Activated T-cell treated with anti-CD3 and anti-CD28 coated beads for 4 hours (primary cell): ENCODE results near the gene NR4A2.

Experiments
- DNase-seq: peaks from one replicate; pipeline ENCODE4 v3.0.0-alpha.2; 2020

NR4A2 gene

GRCh38 chr2:156339865-156340264 lies 7.3 kb upstream of the NR4A2 start:
- DNase-seq, result no peak

GRCh38 chr2:156339110-156339847 lies 6.8 kb upstream of the NR4A2 start:
- DNase-seq, result no peak

GRCh38 chr2:156338578-156338977 lies 6.1 kb upstream of the NR4A2 start:
- no peak for DNase-seq

- peak; percentile 91 for DNase-seq
Observed at GRCh38 chr2:156334496-156335478, 2.3 kb upstream of the NR4A2 start.

GRCh38 chr2:156333951-156334495 lies 1.5 kb upstream of the NR4A2 start:
- DNase-seq, result no peak

- no peak for DNase-seq
Observed at GRCh38 chr2:156333274-156333950, 891 bp upstream of the NR4A2 start.

GRCh38 chr2:156332284-156332533 lies 312 bp downstream of the NR4A2 start:
- no peak for DNase-seq

- no peak for DNase-seq
Observed at GRCh38 chr2:156331572-156332283, 793 bp downstream of the NR4A2 start.

GRCh38 chr2:156329927-156330726 lies 2.4 kb downstream of the NR4A2 start:
- no peak for DNase-seq

GRCh38 chr2:156329031-156329926 lies 3.2 kb downstream of the NR4A2 start:
- DNase-seq, result no peak

- DNase-seq, result no peak
Observed at GRCh38 chr2:156327835-156328695, 4.5 kb downstream of the NR4A2 start.

GRCh38 chr2:156326526-156327095 lies 5.9 kb downstream of the NR4A2 start:
- DNase-seq, result no peak

GRCh38 chr2:156325688-156326525 lies 6.6 kb downstream of the NR4A2 start:
- DNase-seq, result no peak

GRCh38 chr2:156323754-156324153 lies 8.8 kb downstream of the NR4A2 start:
- no peak for DNase-seq

- no peak for DNase-seq
Observed at GRCh38 chr2:156322686-156323231, 9.8 kb downstream of the NR4A2 start.

GRCh38 chr2:156322051-156322685 lies 10.4 kb downstream of the NR4A2 start:
- DNase-seq, result no peak

GRCh38 chr2:156321243-156321904 lies 11.1 kb downstream of the NR4A2 start:
- DNase-seq, result no peak
